ENCODE measurements around the gene MED26. TPM values are rescaled to one million over a fixed set of nuclear protein-coding genes. Genes with fewer than 3 reads are reported as not detected.

Gene MED26
- total RNA-seq, 1 donor from 2014 or later = 13.3 TPM

DNA sequence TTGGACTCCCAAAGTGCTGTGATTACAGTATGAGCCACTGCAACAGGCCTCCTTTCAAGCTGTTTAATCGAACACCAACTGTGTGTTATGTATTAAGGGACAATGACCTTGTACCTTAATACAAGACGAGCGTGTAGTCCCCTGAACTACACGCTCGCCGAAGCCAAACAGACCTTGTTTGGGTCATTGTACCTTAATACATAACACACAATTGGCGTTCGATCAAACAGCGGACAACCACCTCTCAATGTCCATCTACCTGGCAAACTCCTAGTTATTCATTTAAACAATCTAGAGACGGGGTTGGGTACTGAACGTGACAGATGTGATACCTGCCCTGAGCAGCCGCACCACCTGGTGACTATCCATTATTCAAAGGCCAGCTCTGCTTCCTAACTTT is 87.1 kb downstream of the MED26 start:
- TF ChIP-seq, protein P1, sequence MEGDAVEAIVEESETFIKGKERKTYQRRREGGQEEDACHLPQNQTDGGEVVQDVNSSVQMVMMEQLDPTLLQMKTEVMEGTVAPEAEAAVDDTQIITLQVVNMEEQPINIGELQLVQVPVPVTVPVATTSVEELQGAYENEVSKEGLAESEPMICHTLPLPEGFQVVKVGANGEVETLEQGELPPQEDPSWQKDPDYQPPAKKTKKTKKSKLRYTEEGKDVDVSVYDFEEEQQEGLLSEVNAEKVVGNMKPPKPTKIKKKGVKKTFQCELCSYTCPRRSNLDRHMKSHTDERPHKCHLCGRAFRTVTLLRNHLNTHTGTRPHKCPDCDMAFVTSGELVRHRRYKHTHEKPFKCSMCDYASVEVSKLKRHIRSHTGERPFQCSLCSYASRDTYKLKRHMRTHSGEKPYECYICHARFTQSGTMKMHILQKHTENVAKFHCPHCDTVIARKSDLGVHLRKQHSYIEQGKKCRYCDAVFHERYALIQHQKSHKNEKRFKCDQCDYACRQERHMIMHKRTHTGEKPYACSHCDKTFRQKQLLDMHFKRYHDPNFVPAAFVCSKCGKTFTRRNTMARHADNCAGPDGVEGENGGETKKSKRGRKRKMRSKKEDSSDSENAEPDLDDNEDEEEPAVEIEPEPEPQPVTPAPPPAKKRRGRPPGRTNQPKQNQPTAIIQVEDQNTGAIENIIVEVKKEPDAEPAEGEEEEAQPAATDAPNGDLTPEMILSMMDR (IDR thresholded peaks at IDR 0.05; ENCODE audit: unreplicated experiment) = no peak
- peaks cover 11% of the 10 kb centered on the region for H3K27me3 Mint-ChIP-seq (ENCODE audit: unreplicated experiment)
- peaks cover 28% of the 10 kb centered on the region for H3K36me3 Mint-ChIP-seq (ENCODE audit: low read depth, unreplicated experiment)
- peak overlapping the region; percentile 92 for H3K4me3 Mint-ChIP-seq (ENCODE audit: unreplicated experiment)
- DNase-seq (ENCODE audit: low spot score) = no peak
- H3K27ac Mint-ChIP-seq (ENCODE audit: unreplicated experiment) = peak overlapping the region; percentile 90
- no peaks in the 10 kb centered on the region for H3K9me3 Mint-ChIP-seq (ENCODE audit: unreplicated experiment)
- peaks cover 24% of the 10 kb centered on the region for H3K4me1 Mint-ChIP-seq (ENCODE audit: unreplicated experiment)

DNA sequence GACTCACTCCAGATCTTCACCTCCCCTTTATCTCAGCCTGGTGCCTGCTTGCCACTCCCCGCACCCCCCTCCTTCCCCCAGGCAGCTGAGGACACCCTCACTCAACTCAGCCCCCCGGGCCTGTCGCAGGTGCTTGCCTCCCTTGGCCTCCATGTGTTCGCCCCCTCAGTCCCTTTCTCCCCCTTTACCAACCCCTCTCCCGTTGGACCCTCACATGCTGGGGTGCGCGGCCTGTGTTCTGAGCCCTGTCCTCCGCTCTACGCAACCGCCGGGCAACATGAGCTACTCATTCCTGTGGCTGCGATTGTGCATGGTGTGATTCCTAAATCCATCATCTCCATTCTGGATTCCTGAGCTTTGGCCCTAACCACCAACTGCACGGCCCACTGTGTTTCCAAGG is 90.9 kb downstream of the MED26 start:
- TF ChIP-seq, protein P1 (IDR thresholded peaks at IDR 0.05; ENCODE audit: unreplicated experiment) = no peak
- no peaks in the 10 kb centered on the region for H3K9me3 Mint-ChIP-seq (ENCODE audit: unreplicated experiment)
- no peak overlapping the region for H3K27ac Mint-ChIP-seq (ENCODE audit: unreplicated experiment)
- no peak for DNase-seq (ENCODE audit: low spot score)
- H3K4me3 Mint-ChIP-seq (ENCODE audit: unreplicated experiment) = no peak overlapping the region
- peaks cover 39% of the 10 kb centered on the region for H3K36me3 Mint-ChIP-seq (ENCODE audit: low read depth, unreplicated experiment)
- peaks cover 15% of the 10 kb centered on the region for H3K4me1 Mint-ChIP-seq (ENCODE audit: unreplicated experiment)
- H3K27me3 Mint-ChIP-seq (ENCODE audit: unreplicated experiment) = peaks cover 8% of the 10 kb centered on the region

DNA sequence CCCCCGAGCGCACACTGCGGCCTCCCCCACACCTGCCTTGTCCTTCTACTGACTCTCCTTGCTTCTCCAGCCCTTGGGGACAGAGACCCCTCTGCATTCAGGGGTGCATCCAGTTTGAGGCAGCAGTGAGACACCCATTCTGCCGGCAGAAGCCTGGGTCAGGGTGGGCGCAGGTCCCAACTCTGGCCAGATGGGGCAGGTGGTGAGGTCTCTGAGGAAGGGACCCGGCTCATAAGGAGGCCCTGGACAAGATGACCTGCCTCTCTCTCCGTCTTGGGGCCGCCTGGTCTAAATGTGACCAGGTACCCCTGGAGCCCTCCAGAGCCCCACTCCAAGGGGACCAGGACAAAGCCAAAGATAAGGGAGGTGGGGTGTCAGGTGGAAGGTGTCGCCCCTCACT is 91.9 kb downstream of the MED26 start:
- DNase-seq (ENCODE audit: low spot score) = no peak
- Mint-ChIP-seq H3K36me3 (ENCODE audit: low read depth, unreplicated experiment) (peaks cover 47% of the 10 kb centered on the region), H3K4me3 (ENCODE audit: unreplicated experiment) (no peak overlapping the region), H3K27me3 (ENCODE audit: unreplicated experiment) (peaks cover 8% of the 10 kb centered on the region), H3K27ac (ENCODE audit: unreplicated experiment) (no peak overlapping the region), H3K9me3 (ENCODE audit: unreplicated experiment) (no peaks in the 10 kb centered on the region), H3K4me1 (ENCODE audit: unreplicated experiment) (peaks cover 9% of the 10 kb centered on the region)
- TF ChIP-seq, protein P1 (IDR thresholded peaks at IDR 0.05; ENCODE audit: unreplicated experiment) = no peak

DNA sequence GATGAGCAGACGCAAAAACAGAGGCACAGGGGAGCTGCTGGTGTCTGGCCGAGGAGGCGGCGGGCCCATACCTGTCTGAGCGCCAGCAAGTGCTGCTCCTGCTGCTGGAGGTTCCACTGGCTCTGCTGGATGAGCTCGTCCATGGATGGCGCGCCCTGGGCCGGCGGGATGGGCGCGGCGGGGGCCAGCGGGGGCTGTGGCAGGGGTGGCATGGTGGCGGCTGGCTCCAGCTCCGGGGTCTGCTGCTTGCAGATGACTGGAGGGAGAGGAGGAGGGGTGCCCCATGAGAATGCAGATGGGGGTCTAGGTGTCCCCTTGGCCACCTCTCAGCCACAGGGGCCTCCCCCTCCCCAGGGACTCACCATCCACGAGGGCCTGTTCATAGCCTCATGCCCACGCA is 92.6 kb downstream of the MED26 start:
- no peak for DNase-seq (ENCODE audit: low spot score)
- H3K9me3 Mint-ChIP-seq (ENCODE audit: unreplicated experiment) = no peaks in the 10 kb centered on the region
- TF ChIP-seq, protein P1 (IDR thresholded peaks at IDR 0.05; ENCODE audit: unreplicated experiment) = no peak
- H3K27ac Mint-ChIP-seq (ENCODE audit: unreplicated experiment) = no peak overlapping the region
- no peak overlapping the region for H3K4me3 Mint-ChIP-seq (ENCODE audit: unreplicated experiment)
- peaks cover 49% of the 10 kb centered on the region for H3K36me3 Mint-ChIP-seq (ENCODE audit: low read depth, unreplicated experiment)
- H3K4me1 Mint-ChIP-seq (ENCODE audit: unreplicated experiment) = peaks cover 5% of the 10 kb centered on the region
- peaks cover 8% of the 10 kb centered on the region for H3K27me3 Mint-ChIP-seq (ENCODE audit: unreplicated experiment)

DNA sequence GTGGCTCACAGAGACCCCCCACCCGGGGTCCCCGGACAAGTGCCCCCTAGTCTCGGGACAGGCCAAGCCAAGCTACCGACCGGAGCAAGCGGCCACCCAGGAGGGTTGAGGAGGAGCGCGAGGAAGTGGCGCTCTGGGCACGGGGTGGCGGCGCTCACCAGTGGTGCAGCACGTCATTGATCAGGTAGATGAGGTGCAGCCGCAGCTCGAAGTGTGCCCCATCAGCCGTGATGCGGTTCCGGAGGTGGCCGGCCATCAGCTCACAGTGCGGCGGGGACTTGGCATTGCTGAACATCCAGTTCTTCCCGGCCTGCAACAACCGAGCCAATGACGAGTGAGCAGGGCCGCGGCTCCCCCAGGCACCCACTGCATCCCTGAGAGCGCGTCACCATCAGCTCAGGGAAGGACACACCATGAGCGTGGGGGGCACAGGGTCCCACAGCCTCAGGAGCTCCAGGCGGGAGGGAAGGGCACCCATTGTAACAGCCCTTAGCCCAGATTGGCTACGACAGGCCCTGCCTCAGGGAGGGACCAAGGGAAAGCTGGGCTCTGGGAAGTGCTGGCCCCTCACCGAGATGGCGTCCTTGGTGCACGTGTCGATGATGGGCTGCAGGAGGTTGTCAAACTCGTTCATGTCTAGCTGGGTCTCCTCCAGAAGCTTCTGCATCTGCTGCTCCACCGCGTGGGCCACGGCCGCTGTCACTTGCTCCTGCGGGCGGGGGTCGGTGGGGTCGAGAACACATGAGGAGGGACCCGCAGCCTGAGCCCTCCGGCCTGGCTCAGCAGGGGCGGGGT is 95.4 kb downstream of the MED26 start:
- no peak overlapping the region for H3K4me3 Mint-ChIP-seq (ENCODE audit: unreplicated experiment)
- no peaks in the 10 kb centered on the region for H3K4me1 Mint-ChIP-seq (ENCODE audit: unreplicated experiment)
- H3K36me3 Mint-ChIP-seq (ENCODE audit: low read depth, unreplicated experiment) = peaks cover 38% of the 10 kb centered on the region
- no peak for DNase-seq (ENCODE audit: low spot score)
- H3K27ac Mint-ChIP-seq (ENCODE audit: unreplicated experiment) = no peak overlapping the region
- TF ChIP-seq, protein P1 (IDR thresholded peaks at IDR 0.05; ENCODE audit: unreplicated experiment) = no peak
- H3K27me3 Mint-ChIP-seq (ENCODE audit: unreplicated experiment) = peaks cover 5% of the 10 kb centered on the region
- H3K9me3 Mint-ChIP-seq (ENCODE audit: unreplicated experiment) = no peaks in the 10 kb centered on the region

All from endothelial cell (in vitro differentiated cells).